GM08714 (cell line): Measurements from ENCODE around the gene SLIT3.

ENCODE experiments used
- H3K4me3 ChIP-seq: fragments of 200-500 bp; sonication (Bioruptor generic); 2 replicates; pipeline ENCODE4 v1.5.1; 2014; ENCODE audit warnings: mild to moderate bottlenecking, low read length, inconsistent platforms
- ZNF274 ChIP-seq: IDR thresholded peaks from 2 replicates; pipeline ENCODE4 v1.6.1; 2012; ENCODE audit warnings: mild to moderate bottlenecking, low read depth, low read length

The SLIT3 gene

GRCh38 chr5:168858371-168858770, 442.6 kb downstream of the SLIT3 start:
- H3K4me3 ChIP-seq, result no peak overlapping the region

GRCh38 chr5:168853972-168854371, 447.0 kb downstream of the SLIT3 start:
- TF ChIP-seq ZNF274, result no peak
- no peak overlapping the region for H3K4me3 ChIP-seq

More at GRCh38 chr5:168858371-168858770, 442.6 kb downstream of the SLIT3 start:
- no peak for TF ChIP-seq ZNF274

DNA sequence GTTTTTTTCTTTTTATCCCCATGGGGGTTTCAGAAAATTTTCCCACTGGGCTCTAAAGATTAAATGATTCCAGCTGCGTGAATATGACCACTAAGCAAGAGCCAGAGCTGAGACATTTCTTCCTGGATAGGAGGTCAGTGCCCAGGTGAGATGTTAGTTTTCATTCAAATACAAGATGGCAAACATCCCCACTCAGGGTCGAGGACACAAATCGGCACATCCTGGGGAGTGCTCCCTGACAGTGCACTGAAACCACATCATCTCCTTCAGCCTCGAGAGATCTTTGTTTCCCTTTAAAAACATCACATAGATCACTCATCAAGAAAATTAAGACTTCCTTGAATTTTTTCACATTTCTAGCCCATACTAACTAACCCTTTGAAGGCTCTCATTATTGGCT, 448.6 kb downstream of the SLIT3 start:
- TF ChIP-seq ZNF274, result no peak
- no peak overlapping the region for H3K4me3 ChIP-seq

- no peak for TF ChIP-seq ZNF274
- H3K4me3 ChIP-seq, result no peak overlapping the region
Observed at GRCh38 chr5:168851902-168852321, 449.0 kb downstream of the SLIT3 start.

DNA sequence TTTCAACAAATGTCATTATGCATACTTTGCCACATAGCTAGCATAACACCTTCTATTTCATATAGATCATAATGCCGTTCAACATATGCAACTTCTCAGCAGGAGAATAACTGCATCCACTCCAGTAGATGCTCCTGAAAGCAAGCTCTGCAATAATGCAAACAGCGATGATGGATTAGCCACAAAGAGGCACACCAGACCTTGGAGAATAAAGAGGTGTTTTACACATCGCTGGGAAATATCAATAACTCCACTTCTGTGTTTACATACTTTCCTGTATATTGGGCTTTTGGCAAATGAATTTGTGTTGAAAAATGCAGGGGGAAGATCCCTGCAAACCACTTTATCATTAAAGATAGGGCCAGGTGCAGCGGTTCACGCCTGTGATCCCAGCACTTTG, 450.3 kb downstream of the SLIT3 start:
- no peak overlapping the region for H3K4me3 ChIP-seq
- TF ChIP-seq ZNF274, result no peak

DNA sequence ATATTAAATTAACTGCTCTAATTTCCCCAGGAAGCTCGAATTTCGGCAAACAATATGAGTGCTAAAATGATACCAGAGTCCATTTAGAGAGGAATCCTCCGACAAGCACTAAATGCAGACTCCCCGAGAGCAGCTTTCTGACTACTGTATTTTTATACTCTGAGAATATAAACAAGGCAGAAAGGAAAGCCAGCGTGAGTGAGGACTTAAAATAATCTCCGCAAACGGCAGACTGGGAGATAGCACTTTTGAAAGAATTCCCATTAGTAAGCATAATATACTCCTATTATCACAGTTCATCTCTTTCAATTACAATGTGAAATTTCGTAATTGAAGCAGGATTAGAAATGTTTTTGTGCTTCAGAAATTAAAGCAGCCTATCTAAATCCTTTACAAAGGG, 452.4 kb downstream of the SLIT3 start:
- no peak overlapping the region for H3K4me3 ChIP-seq
- no peak for TF ChIP-seq ZNF274

DNA sequence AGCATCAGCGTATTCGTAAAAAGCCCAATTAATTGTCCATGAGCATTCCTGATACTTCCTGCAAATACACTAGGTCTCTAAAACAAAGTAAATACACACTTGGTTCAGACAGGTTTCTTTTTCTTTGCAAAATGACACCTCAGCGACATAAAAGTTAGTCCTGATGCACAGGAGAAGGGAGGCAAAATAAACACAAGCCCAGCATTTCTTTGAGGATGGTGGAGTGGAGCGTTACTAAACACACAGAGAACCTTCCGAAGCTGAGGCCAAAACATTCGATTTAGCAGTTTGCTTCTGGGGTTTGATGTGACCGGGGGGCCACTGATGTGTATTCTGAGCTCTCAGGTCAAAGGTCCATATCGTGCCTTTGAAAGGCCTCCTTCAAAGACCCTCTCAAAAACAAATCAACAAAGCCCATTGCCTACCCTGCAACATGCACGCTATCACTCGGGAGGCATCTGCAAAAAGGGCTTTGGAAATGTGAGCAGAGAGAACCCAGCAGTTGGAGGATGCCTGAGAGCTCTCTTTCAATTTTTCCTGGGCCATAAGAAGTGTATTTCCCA, 453.3 kb downstream of the SLIT3 start:
- TF ChIP-seq ZNF274, result no peak
- H3K4me3 ChIP-seq, result no peak overlapping the region

- TF ChIP-seq ZNF274, result no peak
- H3K4me3 ChIP-seq, result no peak overlapping the region
Observed at GRCh38 chr5:168844922-168845296, 456.0 kb downstream of the SLIT3 start.

- no peak overlapping the region for H3K4me3 ChIP-seq
- no peak for TF ChIP-seq ZNF274
Observed at GRCh38 chr5:168844016-168844921, 456.7 kb downstream of the SLIT3 start.

GRCh38 chr5:168843277-168844015, 457.5 kb downstream of the SLIT3 start:
- no peak overlapping the region for H3K4me3 ChIP-seq
- TF ChIP-seq ZNF274, result no peak

- TF ChIP-seq ZNF274, result no peak
Observed at GRCh38 chr5:168842571-168843205, 458.3 kb downstream of the SLIT3 start.

GRCh38 chr5:168837852-168838251, 463.1 kb downstream of the SLIT3 start:
- TF ChIP-seq ZNF274, result no peak
- H3K4me3 ChIP-seq, result no peak overlapping the region

More at GRCh38 chr5:168842571-168843205, 458.3 kb downstream of the SLIT3 start:
- no peak overlapping the region for H3K4me3 ChIP-seq

DNA sequence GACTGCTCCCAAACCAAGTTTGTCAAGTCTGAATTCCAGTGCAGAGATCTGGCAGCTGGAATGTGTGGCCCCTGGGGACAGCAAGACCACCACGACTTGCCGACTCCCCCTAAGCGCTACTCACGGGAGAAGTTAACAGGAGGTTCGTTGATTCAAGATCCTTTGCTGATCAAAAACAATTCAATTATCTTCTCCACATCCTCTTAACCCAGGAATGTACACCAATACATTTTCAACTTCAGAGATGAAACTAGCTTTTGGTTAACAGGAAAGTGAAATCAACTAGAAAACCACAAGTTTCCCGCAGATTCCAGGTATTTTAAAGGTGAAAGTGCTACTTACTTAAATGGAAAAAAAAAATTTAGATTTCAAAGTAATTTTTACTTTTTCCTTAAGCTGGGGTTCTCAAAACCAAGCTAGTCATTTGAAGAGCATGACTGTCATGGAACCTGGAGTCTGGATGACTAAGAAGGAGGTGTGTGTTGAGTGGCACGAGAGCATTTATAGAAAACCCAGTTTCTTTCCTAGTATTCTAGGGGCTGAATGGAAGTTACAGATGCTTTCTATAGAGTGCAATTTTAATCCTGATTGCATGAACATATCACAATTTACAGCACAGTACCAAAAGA, 464.2 kb downstream of the SLIT3 start:
- no peak overlapping the region for H3K4me3 ChIP-seq
- TF ChIP-seq ZNF274, result no peak

GRCh38 chr5:168833936-168834335, 467.0 kb downstream of the SLIT3 start:
- no peak overlapping the region for H3K4me3 ChIP-seq
- TF ChIP-seq ZNF274, result no peak

DNA sequence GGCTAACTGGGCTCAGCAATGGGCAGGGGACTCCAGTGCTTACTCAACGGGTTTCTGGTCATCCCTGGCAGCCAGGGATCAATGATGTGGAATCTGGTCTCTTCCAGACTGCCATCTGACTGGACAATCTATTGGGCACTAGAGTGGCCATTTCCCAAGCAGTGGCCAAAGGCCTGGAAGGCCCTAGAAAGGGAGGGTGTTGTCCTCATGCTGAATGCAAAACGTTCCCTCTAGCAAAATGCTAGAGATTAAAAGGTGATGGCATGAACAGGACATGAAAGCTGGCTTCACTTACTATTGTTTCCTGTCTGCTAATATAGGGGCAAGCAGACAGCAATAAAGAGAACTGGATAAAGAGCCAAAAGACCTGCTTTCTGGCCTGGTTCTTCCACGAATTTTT, 467.6 kb downstream of the SLIT3 start:
- no peak overlapping the region for H3K4me3 ChIP-seq
- TF ChIP-seq ZNF274, result no peak
